GM19455 (cell line): Measurements from ENCODE around the gene ARL9.

Experiments
- ATAC-seq: cut with Tn5 transposase; IDR thresholded peaks from one replicate; pipeline ENCODE4 v1.9.1; 2021; ENCODE audit not compliant: unreplicated experiment

Gene ARL9

DNA sequence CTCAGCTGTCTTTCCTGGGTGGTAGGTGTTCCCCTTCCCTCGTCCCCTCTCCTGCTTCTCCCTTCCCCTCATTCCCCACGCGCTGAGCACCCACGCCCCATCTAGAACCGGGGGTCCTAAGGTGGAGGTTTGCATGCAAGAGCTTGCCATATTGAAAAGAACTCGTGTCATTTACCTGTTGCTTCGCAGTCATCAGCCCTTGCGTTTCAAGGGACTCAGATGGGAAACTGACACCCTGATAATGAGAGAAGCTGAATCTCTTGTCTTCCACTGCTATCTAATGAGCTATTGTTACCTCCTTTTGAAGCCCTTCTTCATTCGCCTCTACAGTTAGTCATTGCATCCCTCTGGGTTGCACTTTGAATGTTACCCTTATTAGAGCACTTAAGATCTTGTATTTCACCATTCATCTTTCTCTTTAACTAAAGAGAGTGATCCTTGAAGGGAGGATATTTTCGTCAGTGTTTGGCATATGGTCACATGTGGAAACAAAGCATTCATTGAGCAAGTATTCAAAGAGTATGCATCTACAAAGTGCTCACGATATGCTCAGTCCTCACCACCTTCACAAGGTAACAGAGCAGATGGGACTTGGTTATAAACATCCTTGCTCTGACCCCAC, 25.7 kb downstream of the ARL9 start:
- ATAC-seq = no peak

GRCh38 chr4:56531823-56532222, 26.2 kb downstream of the ARL9 start:
- no peak for ATAC-seq

DNA sequence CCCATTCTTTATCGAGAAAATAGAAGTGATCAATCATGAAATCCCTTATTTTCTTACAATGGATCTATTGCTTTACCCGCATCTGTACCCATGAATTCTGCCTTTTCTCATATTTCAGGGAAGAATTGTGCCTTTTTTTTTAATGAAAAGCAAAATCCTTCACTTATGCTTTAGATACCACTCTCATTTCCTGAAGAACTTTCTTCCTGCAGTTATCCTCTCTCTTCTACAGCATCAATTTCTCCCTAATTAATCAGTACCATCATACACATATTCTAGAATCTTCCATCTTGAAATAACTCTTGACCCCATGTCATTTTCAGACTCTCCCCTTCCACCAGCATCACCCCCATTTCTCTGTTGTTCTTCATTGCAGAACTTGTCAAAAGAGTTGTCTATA, 26.6 kb downstream of the ARL9 start:
- no peak for ATAC-seq

DNA sequence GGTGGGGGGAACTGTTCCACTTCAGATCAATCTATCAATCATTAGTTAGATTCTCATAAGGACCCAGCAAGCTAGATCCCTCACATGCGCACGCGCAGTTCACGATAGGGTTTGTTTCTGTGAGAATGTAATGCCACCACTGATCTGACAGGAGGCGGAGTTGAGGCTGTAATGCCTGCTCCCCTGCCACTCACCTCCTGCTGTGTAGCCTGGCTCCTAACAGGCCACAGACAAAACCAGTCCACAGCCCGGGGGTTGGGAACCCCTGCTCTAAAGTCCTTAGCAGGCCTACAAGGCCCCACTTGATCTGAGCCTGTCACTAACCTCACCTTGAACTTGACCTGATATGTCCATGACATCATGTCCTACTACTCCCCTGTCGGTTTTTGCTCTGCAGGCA, 30.3 kb downstream of the ARL9 start:
- no peak for ATAC-seq

GRCh38 chr4:56537147-56537546, 31.6 kb downstream of the ARL9 start:
- no peak for ATAC-seq

- no peak for ATAC-seq
These were observed 35.2 kb downstream of the ARL9 start for GRCh38 chr4:56540826-56541225.

DNA sequence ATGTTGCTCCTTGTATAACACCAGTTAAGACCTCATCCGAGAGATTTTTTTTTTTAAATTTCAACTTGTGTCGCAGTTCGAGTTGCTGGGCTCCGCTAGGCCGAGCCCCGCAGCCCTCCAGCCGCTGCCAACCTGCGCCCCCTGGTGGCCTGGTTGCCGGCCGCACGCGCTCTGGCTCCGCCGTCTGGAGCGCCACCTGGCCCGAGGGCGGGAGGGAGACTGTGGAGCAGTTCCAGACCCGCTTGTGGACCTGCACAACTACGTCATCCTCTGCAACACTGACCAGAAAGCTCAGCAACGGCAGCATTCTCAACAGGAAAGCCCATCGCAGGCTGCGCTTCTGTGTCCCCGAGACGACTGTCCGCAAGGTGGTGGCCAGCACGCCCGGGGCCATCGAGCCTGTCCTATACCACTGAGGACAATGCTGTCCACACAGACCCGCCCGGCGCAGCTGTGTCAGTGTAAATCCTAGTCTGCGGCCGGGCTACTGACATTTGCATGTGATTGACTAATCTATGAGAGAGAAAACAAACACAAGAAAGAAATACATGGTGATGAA, 39.1 kb downstream of the ARL9 start:
- ATAC-seq = peak; percentile 96

DNA sequence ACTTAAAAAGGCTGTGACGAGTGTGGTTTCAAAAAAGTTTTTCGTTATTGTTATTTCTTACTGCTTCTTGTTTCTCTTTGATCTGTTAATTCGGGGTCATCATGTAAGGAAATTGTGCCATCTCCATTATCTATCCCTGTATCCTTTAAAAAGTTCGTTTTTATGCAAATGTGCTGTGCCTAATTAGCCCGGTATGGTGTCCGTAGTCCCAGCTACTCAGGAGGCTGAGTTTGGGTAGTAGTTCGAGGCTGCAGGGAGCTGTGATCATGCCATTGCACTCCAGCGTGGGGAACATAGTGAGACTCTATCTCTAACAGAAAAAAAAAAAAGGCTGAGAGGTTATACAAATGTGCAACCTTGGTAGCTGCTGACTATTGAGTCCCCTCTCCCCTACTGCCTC, 45.1 kb downstream of the ARL9 start:
- ATAC-seq = no peak

GRCh38 chr4:56551516-56551915, 45.9 kb downstream of the ARL9 start:
- ATAC-seq = no peak

DNA sequence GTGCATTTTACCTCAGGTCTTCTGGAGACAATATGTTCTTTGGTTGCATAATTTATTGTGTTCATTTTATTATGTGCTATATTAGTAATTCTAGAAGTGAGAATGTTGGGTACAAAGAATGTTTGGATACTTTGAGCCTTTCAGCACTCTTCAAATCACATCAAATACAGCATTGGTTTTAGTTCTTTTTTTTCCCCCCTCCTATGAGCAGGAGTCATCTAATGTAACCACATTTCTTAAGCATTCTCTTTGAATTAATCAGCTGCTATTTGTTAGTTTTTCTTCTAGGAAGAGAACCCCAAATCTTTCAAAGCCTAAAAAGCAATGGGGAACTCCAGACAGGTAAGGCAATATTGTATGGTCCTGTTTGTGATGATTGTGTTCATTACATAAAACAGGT, 46.7 kb downstream of the ARL9 start:
- no peak for ATAC-seq

DNA sequence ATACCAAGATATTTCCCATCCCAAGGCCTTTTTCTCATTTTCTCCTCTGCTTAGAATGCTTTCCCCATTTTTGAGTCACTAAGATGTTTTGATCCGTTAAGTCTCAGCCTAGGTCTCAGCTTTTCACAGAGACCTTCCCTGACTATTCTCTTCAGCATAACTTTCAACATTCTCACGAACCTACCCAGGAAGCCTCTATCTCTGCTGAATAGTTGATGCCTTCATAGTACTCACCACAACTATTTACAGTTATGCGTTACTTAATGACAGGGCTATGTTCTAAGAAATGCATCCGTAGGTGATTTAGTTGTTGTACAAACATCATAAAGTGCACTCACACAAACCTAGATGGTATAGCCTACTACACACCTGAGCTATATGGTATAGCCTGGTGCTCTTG, 64.5 kb downstream of the ARL9 start:
- ATAC-seq = no peak
